Measurements from ENCODE around the gene PLIN4. TPM values are rescaled to one million over a fixed set of nuclear protein-coding genes. Genes with fewer than 3 reads are reported as not detected.
A peak's percentile ranks its signal among the peaks of the same experiment; 100 is the strongest.

Gene PLIN4
- total RNA-seq, 4 donors from 2014 or later, result 1.4 to 6.7 (median 2.4) TPM

- Histone ChIP-seq H3K4me1 (peaks cover 11 to 54% (median 20%) of the 10 kb centered on the region in 3 donors), H3K36me3 (no peaks in the 10 kb centered on the region), H3K4me3 (peak within 1 kb of the TSS; percentile 1 to 59 (median 24)), H3K27me3 (peaks cover 0 to 45% (median 0%) of the 10 kb centered on the region in 4 donors), H3K9me3 (no peaks in the 10 kb centered on the region), H3K27ac (peak within 1 kb of the TSS; percentile 46 to 84 (median 75))
- no peak for TF ChIP-seq CTCF (IDR thresholded peaks at IDR 0.05)
- no peak for TF ChIP-seq POLR2A (IDR thresholded peaks at IDR 0.05)
- intact Hi-C loops (cut with DNase I), result no loop called here
- no peak for DNase-seq
- WGBS, 2 donors, result 28 to 33% methylated on average over 7 to 11 of the region's 14 CpGs
These were observed 21.7 kb upstream of the PLIN4 start, which contains the start of gene LRG1 for GRCh38 chr19:4539693-4540581. Gene LRG1 (minus strand): TSS chr19:4540036. CDS start chr19:4540013, 23 bp downstream.

DNA sequence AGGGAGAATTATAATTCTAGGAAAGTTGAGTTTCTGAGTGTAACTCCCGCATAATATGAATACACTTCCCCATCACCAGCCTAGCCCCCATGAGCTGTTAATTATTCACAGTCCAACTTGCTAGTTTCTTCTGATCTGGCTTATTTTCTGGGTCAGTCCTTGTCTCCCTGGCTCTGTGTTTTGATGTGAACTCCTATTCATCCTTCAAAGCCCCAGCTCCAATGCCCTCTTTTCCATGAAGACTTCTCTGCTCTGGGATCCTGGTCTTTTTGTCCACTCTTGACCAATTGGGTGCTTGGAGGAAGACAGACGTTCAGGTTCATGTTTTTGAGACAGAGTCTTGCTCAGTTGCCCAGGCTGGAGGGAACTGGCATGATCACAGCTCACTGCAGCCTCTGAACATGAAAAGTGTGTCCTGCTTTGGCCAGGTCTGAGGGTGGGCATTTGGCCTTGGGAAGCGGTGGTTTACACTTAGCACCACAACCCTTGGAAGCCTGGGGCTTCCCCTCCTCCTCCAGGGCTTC lies 20.9 kb upstream of the PLIN4 start:
- no peak for TF ChIP-seq POLR2A (IDR thresholded peaks at IDR 0.05)
- no peak for TF ChIP-seq CTCF (IDR thresholded peaks at IDR 0.05)
- Histone ChIP-seq H3K4me3 (peak overlapping the region; percentile 1 to 59 (median 24)), H3K4me1 (peaks cover 14 to 59% (median 24%) of the 10 kb centered on the region in 3 donors), H3K27ac (peak overlapping the region; percentile 46 to 84 (median 75)), H3K27me3 (peaks cover 0 to 47% (median 0%) of the 10 kb centered on the region in 4 donors), H3K36me3 (no peaks in the 10 kb centered on the region), H3K9me3 (no peaks in the 10 kb centered on the region)
- DNase-seq, result no peak
- 69 to 76% methylated on average over 2 to 3 of the region's 3 CpGs for WGBS, 2 donors
- intact Hi-C loops (cut with DNase I), result no loop called here

DNA sequence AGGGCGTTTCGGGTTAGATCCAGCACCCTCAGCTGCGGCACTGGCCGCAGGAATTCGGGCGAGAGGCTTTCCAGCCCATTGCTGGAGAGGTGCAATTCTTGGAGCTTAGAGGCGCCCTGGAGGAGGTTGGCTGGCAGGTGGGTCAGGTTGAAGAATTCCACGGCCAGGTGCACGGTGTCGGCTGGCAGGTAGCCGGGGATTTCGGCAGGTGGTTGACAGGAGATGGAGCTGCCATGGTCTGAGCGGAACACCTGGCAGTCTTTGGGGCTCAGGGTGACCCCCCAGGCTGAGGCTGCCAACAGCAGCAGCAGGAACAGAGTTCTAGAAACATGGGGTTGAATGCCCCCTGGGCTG lies 20.3 kb upstream of the PLIN4 start:
- peaks cover 14 to 59% (median 24%) of the 10 kb centered on the region in 3 donors for H3K4me1 ChIP-seq
- intact Hi-C loops (cut with DNase I), result no loop called here
- 78 to 94% methylated on average over 5 to 9 of the region's 13 CpGs for WGBS, 2 donors
- DNase-seq, result no peak
- no peak for TF ChIP-seq CTCF (IDR thresholded peaks at IDR 0.05)
- TF ChIP-seq POLR2A (IDR thresholded peaks at IDR 0.05), result no peak
- no peaks in the 10 kb centered on the region for H3K36me3 ChIP-seq
- no peak overlapping the region for H3K27ac ChIP-seq
- H3K4me3 ChIP-seq, result peak overlapping the region in 1 of 4 donors; percentile 59
- H3K9me3 ChIP-seq, result no peaks in the 10 kb centered on the region
- peaks cover 0 to 47% (median 0%) of the 10 kb centered on the region in 4 donors for H3K27me3 ChIP-seq

- H3K27ac ChIP-seq, result no peak overlapping the region
- 84 to 86% methylated on average over 5 to 9 of the region's 27 CpGs for WGBS, 2 donors
These were observed 19.8 kb upstream of the PLIN4 start for GRCh38 chr19:4537953-4538600.

More at GRCh38 chr19:4537953-4538600, 19.8 kb upstream of the PLIN4 start:
- peak overlapping the region in 1 of 4 donors; percentile 18 for H3K4me3 ChIP-seq
- H3K27me3 ChIP-seq, result peaks cover 0 to 47% (median 0%) of the 10 kb centered on the region in 4 donors
- DNase-seq, result no peak
- TF ChIP-seq CTCF (IDR thresholded peaks at IDR 0.05), result no peak
- no peak for TF ChIP-seq POLR2A (IDR thresholded peaks at IDR 0.05)
- peaks cover 14 to 59% (median 24%) of the 10 kb centered on the region in 3 donors for H3K4me1 ChIP-seq
- H3K36me3 ChIP-seq, result no peaks in the 10 kb centered on the region
- intact Hi-C loops (cut with DNase I), result no loop called here
- H3K9me3 ChIP-seq, result no peaks in the 10 kb centered on the region
